ENCODE results near the gene CCDC157.

- TF ChIP-seq CTCF (conservative IDR thresholded peaks at IDR 0.05) (no peak), EZH2 (IDR thresholded peaks at IDR 0.05; ENCODE audit: low read depth) (no peak)
Measured at GRCh38 chr22:30362651-30363281, 6.0 kb downstream of the CCDC157 start.
